ENCODE results near the gene ETNPPL.

Gene ETNPPL

GRCh38 chr4:108694423-108694822 is 68.4 kb downstream of the ETNPPL start:
- no peak for DNase-seq

GRCh38 chr4:108693819-108694218 is 69.0 kb downstream of the ETNPPL start:
- no peak for DNase-seq

- DNase-seq, result no peak
Measured at GRCh38 chr4:108693211-108693610, 69.6 kb downstream of the ETNPPL start.
